ENCODE data around the gene BMERB1. TPM values are rescaled to one million over a fixed set of nuclear protein-coding genes. Genes with fewer than 3 reads are reported as not detected.

The BMERB1 gene
- polyA plus RNA-seq, 1 of the 3 experiments (the other 2 are of a cell fraction): 33.9 TPM

- Histone ChIP-seq H3K36me3 (replicated peaks in 1 of 2; ENCODE audit: control insufficient read depth in 1 of 2, insufficient read depth in 2 of 2, low read length in 1 of 2) (no peaks in the 10 kb centered on the region), H3K4me2 (no peak overlapping the region), H3K4me3 (ENCODE audit: low read depth in 2 of 2, low read length in 1 of 2) (no peak overlapping the region), H3K27me3 (ENCODE audit: insufficient read depth) (no peaks in the 10 kb centered on the region), H3F3A (replicated peaks; ENCODE audit: insufficient read depth) (no peaks in the 10 kb centered on the region), H3K9me2 (no peaks in the 10 kb centered on the region), H3K79me2 (ENCODE audit: insufficient read depth) (no peaks in the 10 kb centered on the region), H3K9me3 (no peaks in the 10 kb centered on the region), H4K20me1 (ENCODE audit: insufficient read depth) (no peaks in the 10 kb centered on the region), H3K27ac (ENCODE audit: low read depth in 2 of 2, low read length in 1 of 2) (no peak overlapping the region), H2AFZ (ENCODE audit: low read depth) (no peak overlapping the region), H3K4me1 (ENCODE audit: control insufficient read depth in 1 of 2, insufficient read depth in 2 of 2, low read depth in 1 of 2, low read length in 1 of 2) (no peaks in the 10 kb centered on the region; a peak in 1 of 4 replicates), H3K9ac (no peak overlapping the region)
- CTCF ChIA-PET: interaction anchor here (3.9 kb wide), 1 partner anchor 14 kb away, joined by 16 read pairs; no protein-coding TSS in a partner anchor
- POLR2A ChIA-PET: no interaction called here
- TF ChIP-seq MAX (IDR thresholded peaks at IDR 0.05; ENCODE audit: low read depth) (no peak), EZH2phosphoT487 (IDR thresholded peaks at IDR 0.05; ENCODE audit: borderline replicate concordance, low read depth) (no peak), SMC3 (IDR thresholded peaks at IDR 0.05; ENCODE audit: low read depth, low read length) (no peak), EP300 (IDR thresholded peaks at IDR 0.05; ENCODE audit: borderline replicate concordance in 1 of 2, low read depth in 1 of 2, low read length in 1 of 2) (no peak), TEAD4 (IDR thresholded peaks at IDR 0.05; ENCODE audit: borderline replicate concordance, insufficient read depth) (no peak), ELF1 (IDR thresholded peaks at IDR 0.05) (no peak), CHD2 (IDR thresholded peaks at IDR 0.05; ENCODE audit: low read length, partially characterized antibody) (no peak), USF1 (IDR thresholded peaks at IDR 0.05; ENCODE audit: borderline replicate concordance, low read depth) (no peak), NFIC (IDR thresholded peaks at IDR 0.05; ENCODE audit: borderline replicate concordance) (no peak), IRF3 (IDR thresholded peaks at IDR 0.05; ENCODE audit: low read depth, low read length) (no peak), MXI1 (IDR thresholded peaks at IDR 0.05; ENCODE audit: low read depth, low read length) (no peak), ZBTB33 (IDR thresholded peaks at IDR 0.05; ENCODE audit: borderline replicate concordance, low read depth) (no peak), RFX5 (IDR thresholded peaks at IDR 0.05; ENCODE audit: low read length) (no peak), REST (IDR thresholded peaks at IDR 0.05; ENCODE audit: low read depth, low read length) (no peak), MEF2A (IDR thresholded peaks at IDR 0.05; ENCODE audit: borderline replicate concordance, low read depth) (no peak), FOXJ3 (CRISPR knock-in tag; IDR thresholded peaks at IDR 0.05) (no peak), FOXM1 (IDR thresholded peaks at IDR 0.05; ENCODE audit: low read depth) (no peak), JUND (IDR thresholded peaks at IDR 0.05) (no peak), GABPA (IDR thresholded peaks at IDR 0.05; ENCODE audit: low read depth) (no peak)
- DNase-seq: no peak
- WGBS (ENCODE audit: low lambda C conversion rate): 90% methylated on average over 7 of the region's 7 CpGs
These were observed 102.5 kb downstream of the BMERB1 start for GRCh38 chr16:15536843-15537242.
